HG03571 (cell line): ENCODE data around the gene SPATA25.

Source experiments
- ATAC-seq: cut with Tn5 transposase; IDR thresholded peaks from one replicate; pipeline ENCODE4 v1.9.1; 2021; ENCODE audit not compliant: unreplicated experiment

Gene SPATA25

GRCh38 chr20:45841407-45842129 is 45.9 kb downstream of the SPATA25 start:
- ATAC-seq, result no peak

DNA sequence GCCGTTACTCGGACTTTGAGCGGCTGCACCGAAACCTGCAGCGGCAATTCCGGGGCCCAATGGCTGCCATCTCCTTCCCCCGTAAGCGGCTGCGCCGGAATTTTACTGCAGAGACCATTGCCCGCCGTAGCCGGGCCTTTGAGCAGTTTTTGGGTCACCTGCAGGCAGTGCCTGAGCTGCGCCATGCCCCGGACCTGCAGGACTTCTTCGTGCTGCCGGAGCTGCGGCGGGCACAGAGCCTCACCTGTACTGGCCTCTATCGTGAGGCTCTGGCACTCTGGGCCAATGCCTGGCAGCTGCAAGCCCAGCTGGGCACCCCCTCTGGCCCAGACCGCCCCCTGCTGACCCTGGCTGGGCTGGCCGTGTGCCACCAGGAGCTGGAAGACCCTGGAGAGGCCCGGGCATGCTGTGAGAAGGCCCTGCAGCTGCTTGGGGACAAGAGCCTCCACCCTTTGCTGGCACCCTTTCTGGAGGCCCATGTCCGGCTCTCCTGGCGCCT is 46.7 kb downstream of the SPATA25 start:
- ATAC-seq, result no peak

GRCh38 chr20:45836841-45837240 is 50.6 kb downstream of the SPATA25 start:
- ATAC-seq, result no peak
